DOHH2 (cell line): ENCODE measurements around the gene HECTD1.

Experiments used
- EZH2phosphoT487 ChIP-seq: fragments of 200-600 bp; sonication (generic); IDR thresholded peaks from 2 replicates; pipeline ENCODE4 v1.6.1; 2017; ENCODE audit warnings: borderline replicate concordance, mild to moderate bottlenecking, antibody characterized with exemption, low read length, moderate library complexity, mixed read lengths
- TF ChIP-seq, protein P1 (sequence below): fragments of 200-600 bp; sonication (generic); IDR thresholded peaks from one replicate; pipeline ENCODE4 v1.5.1; 2014; ENCODE audit warnings: antibody characterized with exemption, mild to moderate bottlenecking, low read depth, low read length; ENCODE audit not compliant: poor library complexity, severe bottlenecking

DNA sequence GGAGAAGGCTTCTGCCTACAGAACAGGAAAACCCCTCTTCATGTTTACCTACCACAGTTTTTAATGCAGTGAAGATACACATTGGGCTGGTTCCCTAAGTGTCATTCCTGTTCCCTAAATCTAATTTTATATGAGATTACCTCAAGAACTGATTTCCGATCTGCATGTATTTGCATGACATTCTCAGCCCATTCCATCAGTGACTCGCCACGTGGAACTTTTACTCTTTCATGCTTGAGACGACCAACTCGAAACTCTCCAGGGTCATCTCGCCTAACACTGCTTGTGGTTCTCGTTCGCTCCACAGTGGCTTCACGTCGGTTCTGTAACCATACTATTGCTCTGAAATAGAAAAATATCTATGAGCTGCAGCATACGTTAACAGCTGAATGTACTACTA lies 98.3 kb downstream of the HECTD1 start:
- TF ChIP-seq, protein P1, sequence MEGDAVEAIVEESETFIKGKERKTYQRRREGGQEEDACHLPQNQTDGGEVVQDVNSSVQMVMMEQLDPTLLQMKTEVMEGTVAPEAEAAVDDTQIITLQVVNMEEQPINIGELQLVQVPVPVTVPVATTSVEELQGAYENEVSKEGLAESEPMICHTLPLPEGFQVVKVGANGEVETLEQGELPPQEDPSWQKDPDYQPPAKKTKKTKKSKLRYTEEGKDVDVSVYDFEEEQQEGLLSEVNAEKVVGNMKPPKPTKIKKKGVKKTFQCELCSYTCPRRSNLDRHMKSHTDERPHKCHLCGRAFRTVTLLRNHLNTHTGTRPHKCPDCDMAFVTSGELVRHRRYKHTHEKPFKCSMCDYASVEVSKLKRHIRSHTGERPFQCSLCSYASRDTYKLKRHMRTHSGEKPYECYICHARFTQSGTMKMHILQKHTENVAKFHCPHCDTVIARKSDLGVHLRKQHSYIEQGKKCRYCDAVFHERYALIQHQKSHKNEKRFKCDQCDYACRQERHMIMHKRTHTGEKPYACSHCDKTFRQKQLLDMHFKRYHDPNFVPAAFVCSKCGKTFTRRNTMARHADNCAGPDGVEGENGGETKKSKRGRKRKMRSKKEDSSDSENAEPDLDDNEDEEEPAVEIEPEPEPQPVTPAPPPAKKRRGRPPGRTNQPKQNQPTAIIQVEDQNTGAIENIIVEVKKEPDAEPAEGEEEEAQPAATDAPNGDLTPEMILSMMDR, result no peak
- TF ChIP-seq EZH2phosphoT487, result no peak
